ENCODE measurements around the gene IP6K3.

The IP6K3 gene

GRCh38 chr6:33671744-33672072 is 75.0 kb downstream of the IP6K3 start:
- Histone ChIP-seq H3K4me3 (ENCODE audit: low read length) (no peak overlapping the region), H3K9me3 (ENCODE audit: control insufficient read depth, insufficient read depth, low read length) (no peaks in the 10 kb centered on the region), H3K4me1 (ENCODE audit: control insufficient read depth, low read length) (peaks cover 5% of the 10 kb centered on the region; the same call in 1 of the 2 replicates), H3F3A (ENCODE audit: control insufficient read depth, insufficient read depth) (no peaks in the 10 kb centered on the region), H3K27me3 (ENCODE audit: control insufficient read depth, low read length) (no peaks in the 10 kb centered on the region), H4K20me1 (ENCODE audit: control insufficient read depth, insufficient read depth, low read depth, low read length) (0 out of 2 replicates have a peak, but pooled peaks cover 5% of the 10 kb centered on the region), H3K79me2 (ENCODE audit: control insufficient read depth, low read length) (no peaks in the 10 kb centered on the region), H3K9me2 (replicated peaks; ENCODE audit: control insufficient read depth, low read length) (no peaks in the 10 kb centered on the region), H3K4me2 (ENCODE audit: low read length) (no peak overlapping the region), H3K27ac (ENCODE audit: low read depth, low read length) (no peak overlapping the region), H3K36me3 (ENCODE audit: control insufficient read depth, low read length) (peaks cover 96% of the 10 kb centered on the region)
- TF ChIP-seq, protein P1, sequence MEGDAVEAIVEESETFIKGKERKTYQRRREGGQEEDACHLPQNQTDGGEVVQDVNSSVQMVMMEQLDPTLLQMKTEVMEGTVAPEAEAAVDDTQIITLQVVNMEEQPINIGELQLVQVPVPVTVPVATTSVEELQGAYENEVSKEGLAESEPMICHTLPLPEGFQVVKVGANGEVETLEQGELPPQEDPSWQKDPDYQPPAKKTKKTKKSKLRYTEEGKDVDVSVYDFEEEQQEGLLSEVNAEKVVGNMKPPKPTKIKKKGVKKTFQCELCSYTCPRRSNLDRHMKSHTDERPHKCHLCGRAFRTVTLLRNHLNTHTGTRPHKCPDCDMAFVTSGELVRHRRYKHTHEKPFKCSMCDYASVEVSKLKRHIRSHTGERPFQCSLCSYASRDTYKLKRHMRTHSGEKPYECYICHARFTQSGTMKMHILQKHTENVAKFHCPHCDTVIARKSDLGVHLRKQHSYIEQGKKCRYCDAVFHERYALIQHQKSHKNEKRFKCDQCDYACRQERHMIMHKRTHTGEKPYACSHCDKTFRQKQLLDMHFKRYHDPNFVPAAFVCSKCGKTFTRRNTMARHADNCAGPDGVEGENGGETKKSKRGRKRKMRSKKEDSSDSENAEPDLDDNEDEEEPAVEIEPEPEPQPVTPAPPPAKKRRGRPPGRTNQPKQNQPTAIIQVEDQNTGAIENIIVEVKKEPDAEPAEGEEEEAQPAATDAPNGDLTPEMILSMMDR (IDR thresholded peaks at IDR 0.05; ENCODE audit: low read depth, low read length, poor library complexity, severe bottlenecking) = no peak
- TF ChIP-seq EZH2phosphoT487 (IDR thresholded peaks at IDR 0.05; ENCODE audit: borderline replicate concordance, low read length) = no peak

Measured in DOHH2 (cell line).